NB4 (cell line): ENCODE results near the gene POLA1.

Source experiments
- POLR2A ChIP-seq: IDR thresholded peaks from 2 replicates; pipeline ENCODE4 v1.6.1; 2011; ENCODE audit warnings: mild to moderate bottlenecking; ENCODE audit not compliant: insufficient read length; ENCODE audit errors: extremely low read depth
- TF ChIP-seq, protein P1 (sequence below): IDR thresholded peaks from one replicate; pipeline ENCODE4 v1.5.1; 2012; ENCODE audit warnings: low read depth, low read length

DNA sequence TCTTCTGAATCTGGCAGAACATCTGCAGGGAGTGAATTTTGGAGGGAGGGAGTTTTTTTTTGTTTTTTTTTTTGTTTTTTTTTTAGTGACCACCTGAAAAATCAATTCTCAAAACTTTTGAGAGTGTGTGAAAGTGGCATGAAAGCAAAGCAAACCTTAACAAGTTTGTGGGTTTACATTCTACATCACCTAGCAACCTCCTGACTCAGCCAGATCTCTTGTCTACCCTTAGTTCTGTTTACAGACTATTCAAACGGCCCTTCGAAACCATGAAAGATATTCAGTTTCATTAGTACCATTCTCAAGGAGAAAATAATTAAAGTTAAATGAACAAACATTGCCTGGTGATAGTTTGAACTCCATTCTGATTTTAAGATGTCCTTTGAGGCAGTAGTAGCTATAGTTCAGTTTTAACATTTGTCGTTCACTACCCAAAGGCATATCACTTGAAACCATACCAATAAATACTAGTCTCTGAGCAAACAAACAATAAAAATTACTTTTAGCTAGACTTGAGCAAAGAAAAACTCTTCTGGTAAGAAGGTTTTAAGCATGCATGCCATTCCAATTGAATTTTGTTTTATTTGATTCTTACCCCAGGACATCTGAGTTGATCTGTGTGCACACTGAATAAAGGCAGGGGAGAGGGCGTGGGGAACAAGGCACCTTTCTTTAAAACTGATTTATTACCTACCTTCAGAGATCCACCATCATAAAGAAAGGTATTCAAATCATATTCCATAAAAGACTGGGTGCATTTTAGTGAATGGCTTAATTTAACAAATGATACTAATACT lies 184.3 kb downstream of the POLA1 start:
- TF ChIP-seq POLR2A: no peak
- TF ChIP-seq, protein P1, sequence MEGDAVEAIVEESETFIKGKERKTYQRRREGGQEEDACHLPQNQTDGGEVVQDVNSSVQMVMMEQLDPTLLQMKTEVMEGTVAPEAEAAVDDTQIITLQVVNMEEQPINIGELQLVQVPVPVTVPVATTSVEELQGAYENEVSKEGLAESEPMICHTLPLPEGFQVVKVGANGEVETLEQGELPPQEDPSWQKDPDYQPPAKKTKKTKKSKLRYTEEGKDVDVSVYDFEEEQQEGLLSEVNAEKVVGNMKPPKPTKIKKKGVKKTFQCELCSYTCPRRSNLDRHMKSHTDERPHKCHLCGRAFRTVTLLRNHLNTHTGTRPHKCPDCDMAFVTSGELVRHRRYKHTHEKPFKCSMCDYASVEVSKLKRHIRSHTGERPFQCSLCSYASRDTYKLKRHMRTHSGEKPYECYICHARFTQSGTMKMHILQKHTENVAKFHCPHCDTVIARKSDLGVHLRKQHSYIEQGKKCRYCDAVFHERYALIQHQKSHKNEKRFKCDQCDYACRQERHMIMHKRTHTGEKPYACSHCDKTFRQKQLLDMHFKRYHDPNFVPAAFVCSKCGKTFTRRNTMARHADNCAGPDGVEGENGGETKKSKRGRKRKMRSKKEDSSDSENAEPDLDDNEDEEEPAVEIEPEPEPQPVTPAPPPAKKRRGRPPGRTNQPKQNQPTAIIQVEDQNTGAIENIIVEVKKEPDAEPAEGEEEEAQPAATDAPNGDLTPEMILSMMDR: no peak
